MV-4-11 (cell line): ENCODE results near the gene IL1RAPL1.

ENCODE experiments used
- DNase-seq: peaks from one replicate; lab custom pipeline; 2025; lab: John Stamatoyannopoulos, UW

IL1RAPL1 gene

GRCh38 chrX:29531336-29531735 lies 944.1 kb downstream of the IL1RAPL1 start:
- DNase-seq: no peak

GRCh38 chrX:29535212-29536162 lies 948.2 kb downstream of the IL1RAPL1 start:
- no peak for DNase-seq

- no peak for DNase-seq
Measured at GRCh38 chrX:29541038-29541437, 953.8 kb downstream of the IL1RAPL1 start.

- DNase-seq: no peak
Measured at GRCh38 chrX:29542152-29542551, 954.9 kb downstream of the IL1RAPL1 start.

GRCh38 chrX:29545878-29546277 lies 958.6 kb downstream of the IL1RAPL1 start:
- no peak for DNase-seq

GRCh38 chrX:29547877-29548276 lies 960.6 kb downstream of the IL1RAPL1 start:
- no peak for DNase-seq

GRCh38 chrX:29553542-29553941 lies 966.3 kb downstream of the IL1RAPL1 start:
- no peak for DNase-seq

- DNase-seq: no peak
Measured at GRCh38 chrX:29555465-29556091, 968.3 kb downstream of the IL1RAPL1 start.

GRCh38 chrX:29560065-29560464 lies 972.8 kb downstream of the IL1RAPL1 start:
- no peak for DNase-seq

- DNase-seq: no peak
Measured at GRCh38 chrX:29561417-29561816, 974.2 kb downstream of the IL1RAPL1 start.

- no peak for DNase-seq
Measured at GRCh38 chrX:29580560-29580959, 993.3 kb downstream of the IL1RAPL1 start.

- DNase-seq: no peak
Measured at GRCh38 chrX:29581223-29581622, 994.0 kb downstream of the IL1RAPL1 start.

- no peak for DNase-seq
Measured at GRCh38 chrX:29587107-29587506, 999.9 kb downstream of the IL1RAPL1 start.

- DNase-seq: no peak
Measured at GRCh38 chrX:29590921-29591320, 1003.7 kb downstream of the IL1RAPL1 start.

GRCh38 chrX:29604381-29604780 lies 1017.1 kb downstream of the IL1RAPL1 start:
- no peak for DNase-seq

- no peak for DNase-seq
Measured at GRCh38 chrX:29617276-29617675, 1030.0 kb downstream of the IL1RAPL1 start.

- no peak for DNase-seq
Measured at GRCh38 chrX:29617725-29618124, 1030.5 kb downstream of the IL1RAPL1 start.

GRCh38 chrX:29627833-29628232 lies 1040.6 kb downstream of the IL1RAPL1 start:
- no peak for DNase-seq

GRCh38 chrX:29634516-29634915 lies 1047.3 kb downstream of the IL1RAPL1 start:
- no peak for DNase-seq

GRCh38 chrX:29636331-29636730 lies 1049.1 kb downstream of the IL1RAPL1 start:
- no peak for DNase-seq

- DNase-seq: no peak
Measured at GRCh38 chrX:29640106-29640505, 1052.9 kb downstream of the IL1RAPL1 start.

GRCh38 chrX:29641461-29641860 lies 1054.2 kb downstream of the IL1RAPL1 start:
- DNase-seq: no peak

- DNase-seq: no peak
Measured at GRCh38 chrX:29643181-29643580, 1055.9 kb downstream of the IL1RAPL1 start.
